HepG2 (cell line): ENCODE results near the gene POGK. TPM values are rescaled to one million over a fixed set of nuclear protein-coding genes. Genes with fewer than 3 reads are reported as not detected.

Experiments
- ASH2L ChIP-seq: fragments of 300-600, 200-600 bp; sonication (generic); IDR thresholded peaks from 2 replicates; pipeline ENCODE4 v1.7.0; 2017; ENCODE audit warnings: low read depth, mild to moderate bottlenecking, moderate library complexity, mixed read lengths, low read length; ENCODE audit not compliant: insufficient read length
- KAT2B ChIP-seq: fragments of 150-350 bp; IDR thresholded peaks from 2 replicates; pipeline ENCODE4 v1.6.1; 2014; ENCODE audit warnings: low read depth, low read length, borderline replicate concordance
- KLF13 ChIP-seq: sonication (generic); formaldehyde crosslinking; IDR thresholded peaks from 2 replicates; pipeline ENCODE4 v1.4.0; 2020; ENCODE audit warnings: mild to moderate bottlenecking, missing genetic modification reagents
- NR1H2 ChIP-seq: sonication (generic); formaldehyde crosslinking; IDR thresholded peaks from 2 replicates; pipeline ENCODE4 v1.8.1; 2022; ENCODE audit warnings: low read depth, missing genetic modification reagents, borderline replicate concordance
- POGZ ChIP-seq: sonication (generic); formaldehyde crosslinking; IDR thresholded peaks from 2 replicates; pipeline ENCODE4 v1.4.0; 2020; ENCODE audit warnings: mild to moderate bottlenecking, missing genetic modification reagents
- REPIN1 ChIP-seq: sonication (generic); formaldehyde crosslinking; IDR thresholded peaks from 2 replicates; pipeline ENCODE4 v1.8.0; 2022; ENCODE audit warnings: missing genetic modification reagents, low read depth, mild to moderate bottlenecking, borderline replicate concordance
- SP2 ChIP-seq: sonication (generic); formaldehyde crosslinking; IDR thresholded peaks from 2 replicates; pipeline ENCODE4 v1.5.1; 2020; ENCODE audit warnings: mild to moderate bottlenecking, missing genetic modification reagents
- TBP ChIP-seq: sonication (generic); formaldehyde crosslinking; IDR thresholded peaks from 2 replicates; pipeline ENCODE4 v1.5.0; 2020; ENCODE audit warnings: missing genetic modification reagents
- ZFYVE20 ChIP-seq: sonication (generic); formaldehyde crosslinking; IDR thresholded peaks from 2 replicates; pipeline ENCODE4 v1.8.0; 2023; ENCODE audit warnings: low read depth, mild to moderate bottlenecking, moderate library complexity, missing genetic modification reagents, borderline replicate concordance
- ZNF101 ChIP-seq: sonication (generic); formaldehyde crosslinking; IDR thresholded peaks from 2 replicates; pipeline ENCODE4 v1.4.0; 2020; ENCODE audit warnings: mild to moderate bottlenecking, low read depth, missing genetic modification reagents, borderline replicate concordance
- ZNF224 ChIP-seq: sonication (generic); formaldehyde crosslinking; IDR thresholded peaks from 2 replicates; pipeline ENCODE4 v1.5.0; 2020; ENCODE audit warnings: mild to moderate bottlenecking, missing genetic modification reagents
- ZNF230 ChIP-seq: sonication (generic); formaldehyde crosslinking; IDR thresholded peaks from 2 replicates; pipeline ENCODE4 v1.4.0; 2020; ENCODE audit warnings: mild to moderate bottlenecking, missing genetic modification reagents
- ZNF749 ChIP-seq: sonication (generic); formaldehyde crosslinking; IDR thresholded peaks from 2 replicates; pipeline ENCODE4 v1.8.0; 2022; ENCODE audit warnings: mild to moderate bottlenecking, missing genetic modification reagents, moderate library complexity, borderline replicate concordance
- ZNF780A ChIP-seq: sonication (generic); formaldehyde crosslinking; IDR thresholded peaks from 2 replicates; pipeline ENCODE4 v1.8.0; 2022; ENCODE audit warnings: mild to moderate bottlenecking, missing genetic modification reagents, moderate library complexity
- ZZZ3 ChIP-seq: sonication (generic); formaldehyde crosslinking; IDR thresholded peaks from 2 replicates; pipeline ENCODE4 v1.4.0; 2020; ENCODE audit warnings: missing genetic modification reagents, mild to moderate bottlenecking, borderline replicate concordance
- polyA plus RNA-seq, 8 experiments: library from polyadenylated mRNA; depleted of rRNA in 3 of 8; stranded (reverse) in 7 of 8; unstranded in 1 of 8; fragments of >200 nt; fragmentation: Illumina TruSeq in 4 of 8; extraction: Trizol in 4 of 8; gene quantifications; 2 replicates each; pipeline versions ENCODE4 v1.2.1 to v1.2.3, GENCODE V29; 2011 to 2016; ENCODE audit warnings: low read depth in 4 of 8, missing spikeins in 1 of 8, mixed read lengths in 1 of 8; ENCODE audit not compliant: insufficient read depth in 1 of 8
- total RNA-seq, 5 experiments: library from RNA; depleted of rRNA; stranded (reverse); fragments of >200 nt; fragmentation: Illumina TruSeq; extraction: Trizol; gene quantifications; 2 replicates each; pipeline ENCODE4 v1.2.3, GENCODE V29; 2016; ENCODE audit warnings: low read depth in 1 of 5
- TF ChIP-seq, protein P1 (sequence below): sonication (generic); formaldehyde crosslinking; IDR thresholded peaks from 2 replicates; pipeline ENCODE4 v1.5.0; 2020; ENCODE audit warnings: missing genetic modification reagents
- TF ChIP-seq, protein P2 (sequence below): IDR thresholded peaks from 2 replicates; pipeline ENCODE4 v1.6.1; 2016; ENCODE audit warnings: missing compliant biosample characterization, missing genetic modification reagents, borderline replicate concordance
- TF ChIP-seq, protein P3 (sequence below): sonication (generic); formaldehyde crosslinking; IDR thresholded peaks from 2 replicates; pipeline ENCODE4 v1.4.0; 2020; ENCODE audit warnings: missing genetic modification reagents
- TF ChIP-seq, protein P4 (sequence below): sonication (generic); formaldehyde crosslinking; IDR thresholded peaks from 2 replicates; pipeline ENCODE4 v1.5.1; 2020; ENCODE audit warnings: missing genetic modification reagents, mild to moderate bottlenecking, borderline replicate concordance

POGK gene
- total and polyA plus RNA-seq, 2 of the 13 experiments (the other 11 are each of a cell fraction or from before 2014, with no cell fraction given), result 4.8 to 16.2 TPM

DNA sequence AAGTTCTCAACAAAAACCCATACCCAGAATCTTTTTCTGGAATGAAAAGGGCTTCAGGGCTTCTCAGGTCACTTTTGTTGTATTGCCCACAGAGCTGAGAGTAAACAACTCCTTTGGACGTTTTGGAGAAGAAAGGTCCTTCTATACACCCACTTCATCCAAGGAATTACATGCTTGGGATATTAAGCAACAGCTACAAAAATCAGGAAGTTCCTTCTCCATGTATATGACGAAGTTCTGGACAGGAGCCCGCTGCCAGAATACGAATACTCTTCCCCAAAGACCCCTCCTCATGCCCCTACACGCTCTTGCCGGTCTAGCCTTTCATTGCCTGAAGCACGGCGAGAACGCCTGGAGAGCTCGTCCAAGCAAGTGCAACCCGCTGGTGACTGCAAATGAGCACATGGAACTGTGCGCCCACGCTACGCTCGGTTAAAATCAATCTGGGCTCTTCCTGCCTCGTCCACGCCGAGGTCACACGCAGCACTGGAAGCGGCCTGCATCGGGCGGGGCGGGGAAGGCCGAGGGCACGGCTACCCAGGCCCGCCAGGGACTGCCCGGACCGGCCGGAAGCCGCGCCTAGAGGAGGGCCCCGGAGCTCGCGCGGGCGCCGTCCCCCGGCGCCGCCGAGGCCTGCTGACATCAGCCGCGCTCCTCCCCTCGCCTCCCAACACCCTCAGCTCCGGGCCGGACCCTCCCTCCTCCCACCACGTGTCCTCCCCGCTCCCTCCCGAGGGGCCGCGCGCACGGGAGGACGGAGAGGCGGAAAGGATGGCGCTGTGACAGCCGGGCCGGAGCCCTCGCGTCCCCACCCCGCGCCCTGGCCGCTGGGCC is at the start of gene POGK (continued):
- TF ChIP-seq, protein P1, sequence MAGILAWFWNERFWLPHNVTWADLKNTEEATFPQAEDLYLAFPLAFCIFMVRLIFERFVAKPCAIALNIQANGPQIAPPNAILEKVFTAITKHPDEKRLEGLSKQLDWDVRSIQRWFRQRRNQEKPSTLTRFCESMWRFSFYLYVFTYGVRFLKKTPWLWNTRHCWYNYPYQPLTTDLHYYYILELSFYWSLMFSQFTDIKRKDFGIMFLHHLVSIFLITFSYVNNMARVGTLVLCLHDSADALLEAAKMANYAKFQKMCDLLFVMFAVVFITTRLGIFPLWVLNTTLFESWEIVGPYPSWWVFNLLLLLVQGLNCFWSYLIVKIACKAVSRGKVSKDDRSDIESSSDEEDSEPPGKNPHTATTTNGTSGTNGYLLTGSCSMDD, result 0 out of 2 replicates have a peak, but pooled peaks have one; percentile 70
- TF ChIP-seq NR1H2 (CRISPR knock-in tag), result 0 out of 2 replicates have a peak, but pooled peaks have one; percentile 31
- peak; percentile 84; the same call in 1 of the 2 replicates for TF ChIP-seq ZNF780A (CRISPR knock-in tag)
- no peak for TF ChIP-seq ZZZ3 (CRISPR knock-in tag)
- no peak for TF ChIP-seq ZNF101 (CRISPR knock-in tag)
- TF ChIP-seq POGZ (CRISPR knock-in tag), result peak; percentile 59
- TF ChIP-seq REPIN1 (CRISPR knock-in tag), result peak; percentile 60; the same call in 1 of the 2 replicates
- TF ChIP-seq TBP (CRISPR knock-in tag), result no peak
- TF ChIP-seq, protein P2, sequence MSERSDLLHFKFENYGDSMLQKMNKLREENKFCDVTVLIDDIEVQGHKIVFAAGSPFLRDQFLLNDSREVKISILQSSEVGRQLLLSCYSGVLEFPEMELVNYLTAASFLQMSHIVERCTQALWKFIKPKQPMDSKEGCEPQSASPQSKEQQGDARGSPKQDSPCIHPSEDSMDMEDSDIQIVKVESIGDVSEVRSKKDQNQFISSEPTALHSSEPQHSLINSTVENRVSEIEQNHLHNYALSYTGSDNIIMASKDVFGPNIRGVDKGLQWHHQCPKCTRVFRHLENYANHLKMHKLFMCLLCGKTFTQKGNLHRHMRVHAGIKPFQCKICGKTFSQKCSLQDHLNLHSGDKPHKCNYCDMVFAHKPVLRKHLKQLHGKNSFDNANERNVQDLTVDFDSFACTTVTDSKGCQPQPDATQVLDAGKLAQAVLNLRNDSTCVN, result no peak
- TF ChIP-seq ZFYVE20, result 0 out of 2 replicates have a peak, but pooled peaks have one; percentile 80
- TF ChIP-seq, protein P3, sequence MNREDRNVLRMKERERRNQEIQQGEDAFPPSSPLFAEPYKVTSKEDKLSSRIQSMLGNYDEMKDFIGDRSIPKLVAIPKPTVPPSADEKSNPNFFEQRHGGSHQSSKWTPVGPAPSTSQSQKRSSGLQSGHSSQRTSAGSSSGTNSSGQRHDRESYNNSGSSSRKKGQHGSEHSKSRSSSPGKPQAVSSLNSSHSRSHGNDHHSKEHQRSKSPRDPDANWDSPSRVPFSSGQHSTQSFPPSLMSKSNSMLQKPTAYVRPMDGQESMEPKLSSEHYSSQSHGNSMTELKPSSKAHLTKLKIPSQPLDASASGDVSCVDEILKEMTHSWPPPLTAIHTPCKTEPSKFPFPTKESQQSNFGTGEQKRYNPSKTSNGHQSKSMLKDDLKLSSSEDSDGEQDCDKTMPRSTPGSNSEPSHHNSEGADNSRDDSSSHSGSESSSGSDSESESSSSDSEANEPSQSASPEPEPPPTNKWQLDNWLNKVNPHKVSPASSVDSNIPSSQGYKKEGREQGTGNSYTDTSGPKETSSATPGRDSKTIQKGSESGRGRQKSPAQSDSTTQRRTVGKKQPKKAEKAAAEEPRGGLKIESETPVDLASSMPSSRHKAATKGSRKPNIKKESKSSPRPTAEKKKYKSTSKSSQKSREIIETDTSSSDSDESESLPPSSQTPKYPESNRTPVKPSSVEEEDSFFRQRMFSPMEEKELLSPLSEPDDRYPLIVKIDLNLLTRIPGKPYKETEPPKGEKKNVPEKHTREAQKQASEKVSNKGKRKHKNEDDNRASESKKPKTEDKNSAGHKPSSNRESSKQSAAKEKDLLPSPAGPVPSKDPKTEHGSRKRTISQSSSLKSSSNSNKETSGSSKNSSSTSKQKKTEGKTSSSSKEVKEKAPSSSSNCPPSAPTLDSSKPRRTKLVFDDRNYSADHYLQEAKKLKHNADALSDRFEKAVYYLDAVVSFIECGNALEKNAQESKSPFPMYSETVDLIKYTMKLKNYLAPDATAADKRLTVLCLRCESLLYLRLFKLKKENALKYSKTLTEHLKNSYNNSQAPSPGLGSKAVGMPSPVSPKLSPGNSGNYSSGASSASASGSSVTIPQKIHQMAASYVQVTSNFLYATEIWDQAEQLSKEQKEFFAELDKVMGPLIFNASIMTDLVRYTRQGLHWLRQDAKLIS (CRISPR knock-in tag), result no peak
- TF ChIP-seq KLF13 (CRISPR knock-in tag), result peak; percentile 83; the same call in 1 of the 2 replicates
- TF ChIP-seq, protein P4, sequence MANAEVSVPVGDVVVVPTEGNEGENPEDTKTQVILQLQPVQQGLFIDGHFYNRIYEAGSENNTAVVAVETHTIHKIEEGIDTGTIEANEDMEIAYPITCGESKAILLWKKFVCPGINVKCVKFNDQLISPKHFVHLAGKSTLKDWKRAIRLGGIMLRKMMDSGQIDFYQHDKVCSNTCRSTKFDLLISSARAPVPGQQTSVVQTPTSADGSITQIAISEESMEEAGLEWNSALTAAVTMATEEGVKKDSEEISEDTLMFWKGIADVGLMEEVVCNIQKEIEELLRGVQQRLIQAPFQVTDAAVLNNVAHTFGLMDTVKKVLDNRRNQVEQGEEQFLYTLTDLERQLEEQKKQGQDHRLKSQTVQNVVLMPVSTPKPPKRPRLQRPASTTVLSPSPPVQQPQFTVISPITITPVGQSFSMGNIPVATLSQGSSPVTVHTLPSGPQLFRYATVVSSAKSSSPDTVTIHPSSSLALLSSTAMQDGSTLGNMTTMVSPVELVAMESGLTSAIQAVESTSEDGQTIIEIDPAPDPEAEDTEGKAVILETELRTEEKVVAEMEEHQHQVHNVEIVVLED (CRISPR knock-in tag), result peak; percentile 75
- peak; percentile 40; the same call in 1 of the 2 replicates for TF ChIP-seq ZNF230 (CRISPR knock-in tag)
- 0 out of 2 replicates have a peak, but pooled peaks have one; percentile 47 for TF ChIP-seq ZNF749 (CRISPR knock-in tag)
- TF ChIP-seq KAT2B, result no peak
- peak; percentile 19; the same call in 1 of the 2 replicates for TF ChIP-seq SP2 (CRISPR knock-in tag)
- TF ChIP-seq ASH2L, result peak; percentile 73
- TF ChIP-seq ZNF224 (CRISPR knock-in tag), result 0 out of 2 replicates have a peak, but pooled peaks have one; percentile 29
